CD14-positive monocyte (primary cell): ENCODE results near the gene TACR1. TPM values are rescaled to one million over a fixed set of nuclear protein-coding genes. Genes with fewer than 3 reads are reported as not detected.

Experiments used
- DNase-seq, 3 donors: peaks; one replicate each; pipeline ENCODE4 v3.0.0-alpha.2; 2011 to 2022
- H2AFZ ChIP-seq: 2 replicates; pipeline ENCODE4 v1.6.0; 2012; ENCODE audit warnings: mild to moderate bottlenecking, low read depth, low read length, inconsistent platforms; ENCODE audit not compliant: insufficient read depth, poor library complexity, severe bottlenecking
- H3K27ac ChIP-seq, 2 donors: 1 replicate in 1 of 2; 2 replicates in 1 of 2; pipeline ENCODE4 v1.5.1; 2012 to 2013; ENCODE audit warnings: low read length in 2 of 2, control low read depth in 1 of 2, inconsistent platforms in 1 of 2, low read depth in 1 of 2, mild to moderate bottlenecking in 1 of 2
- H3K27me3 ChIP-seq, 2 donors: one replicate each; pipeline versions ENCODE4 v1.6.0 to v1.6.1; 2011 to 2013; ENCODE audit warnings: low read length in 2 of 2; ENCODE audit not compliant: control insufficient read depth in 2 of 2, insufficient read depth in 2 of 2
- H3K36me3 ChIP-seq, 2 donors: replicated peaks in 1 of 2; 1 replicate in 1 of 2; 2 replicates in 1 of 2; pipeline versions ENCODE4 v1.5.1 to v1.6.1; 2012 to 2013; ENCODE audit warnings: low read length in 2 of 2, control low read depth in 1 of 2, inconsistent platforms in 1 of 2, mild to moderate bottlenecking in 1 of 2; ENCODE audit not compliant: insufficient read depth in 2 of 2, control insufficient read depth in 1 of 2
- H3K4me1 ChIP-seq, 2 donors: 1 replicate in 1 of 2; 2 replicates in 1 of 2; pipeline versions ENCODE4 v1.5.1 to v1.6.1; 2012 to 2013; ENCODE audit warnings: low read length in 2 of 2, control low read depth in 1 of 2, inconsistent platforms in 1 of 2, mild to moderate bottlenecking in 1 of 2, moderate library complexity in 1 of 2; ENCODE audit not compliant: insufficient read depth in 2 of 2, control insufficient read depth in 1 of 2
- H3K4me2 ChIP-seq: replicated peaks from 2 replicates; pipeline ENCODE3; 2012; ENCODE audit warnings: low read length, moderate library complexity, mild to moderate bottlenecking; ENCODE audit not compliant: poor library complexity, severe bottlenecking; ENCODE audit errors: extremely low read depth
- H3K4me3 ChIP-seq, 3 experiments: fragments of 200-600 bp in 1 of 3; sonication (generic) in 1 of 3; replicated peaks in 1 of 3; 1 replicate in 2 of 3; 2 replicates in 1 of 3; pipeline ENCODE4 v1.5.1; 2011 to 2013; ENCODE audit warnings: low read length in 3 of 3, mild to moderate bottlenecking in 3 of 3, control low read depth in 2 of 3, low read depth in 2 of 3, inconsistent platforms in 1 of 3, moderate library complexity in 1 of 3
- H3K79me2 ChIP-seq: 2 replicates; pipeline ENCODE4 v1.6.0; 2012; ENCODE audit warnings: mild to moderate bottlenecking, control low read depth, inconsistent platforms, low read length, moderate library complexity; ENCODE audit not compliant: insufficient read depth
- H3K9ac ChIP-seq: 2 replicates; pipeline ENCODE4 v1.6.0; 2017; ENCODE audit warnings: low read length, mild to moderate bottlenecking; ENCODE audit not compliant: insufficient read depth, poor library complexity, severe bottlenecking
- H3K9me3 ChIP-seq, 2 donors: replicated peaks in 1 of 2; 1 replicate in 1 of 2; 2 replicates in 1 of 2; pipeline versions ENCODE4 v1.5.1 to v1.6.1; 2012 to 2013; ENCODE audit warnings: low read length in 2 of 2, control low read depth in 1 of 2; ENCODE audit not compliant: control insufficient read depth in 1 of 2, insufficient read depth in 1 of 2
- H4K20me1 ChIP-seq: 2 replicates; pipeline ENCODE4 v1.6.0; 2012; ENCODE audit warnings: mild to moderate bottlenecking, low read length, control low read depth, moderate library complexity; ENCODE audit not compliant: insufficient read depth
- H3K27ac Mint-ChIP-seq, 7 donors: one replicate each; pipeline ENCODE4 v1.8.0; 2020; ENCODE audit warnings: mild to moderate bottlenecking in 7 of 7, mixed read lengths in 7 of 7, moderate library complexity in 6 of 7, inconsistent platforms in 2 of 7
- H3K27me3 Mint-ChIP-seq, 3 donors: one replicate each; pipeline ENCODE4 v1.8.0; 2021 to 2022; ENCODE audit warnings: low read depth in 3 of 3, mild to moderate bottlenecking in 3 of 3, mixed read lengths in 3 of 3, moderate library complexity in 3 of 3, inconsistent platforms in 1 of 3
- H3K36me3 Mint-ChIP-seq, 2 donors: one replicate each; pipeline ENCODE4 v1.8.0; 2020; ENCODE audit warnings: mixed read lengths in 2 of 2, inconsistent platforms in 1 of 2, mild to moderate bottlenecking in 1 of 2
- H3K4me1 Mint-ChIP-seq: one replicate; pipeline ENCODE4 v1.8.0; 2020; ENCODE audit warnings: mild to moderate bottlenecking, mixed read lengths
- H3K4me3 Mint-ChIP-seq, 2 donors: one replicate each; pipeline ENCODE4 v1.8.0; 2020; ENCODE audit warnings: mild to moderate bottlenecking in 2 of 2, mixed read lengths in 2 of 2, moderate library complexity in 1 of 2
- H3K9me3 Mint-ChIP-seq, 7 donors: one replicate each; pipeline ENCODE4 v1.8.0; 2020 to 2022; ENCODE audit warnings: mixed read lengths in 7 of 7, mild to moderate bottlenecking in 6 of 7, moderate library complexity in 6 of 7, inconsistent platforms in 2 of 7
- WGBS: methylation state at CpG from one replicate; pipeline ENCODE4 v1.1.5; 2013; ENCODE audit warnings: missing lambda C conversion rate; ENCODE audit not compliant: insufficient coverage; 5-methylcytosine and 5-hydroxymethylcytosine counted together
- intact Hi-C, 2 donors: fragments of 100-400 bp; cut with micrococcal nuclease; formaldehyde crosslinking; loops; one replicate each; pipeline versions ENCODE4 v1.15.0 to v1.15.1; 2023
- polyA plus RNA-seq, 3 donors: library from polyadenylated mRNA; depleted of rRNA in 1 of 3; unstranded in 2 of 3; stranded (reverse) in 1 of 3; fragments of 300-500 nt in 2 of 3; fragments of >200 nt in 1 of 3; fragmentation: Illumina TruSeq in 2 of 3; gene quantifications; 1 replicate in 2 of 3; 2 replicates in 1 of 3; pipeline ENCODE4 v1.2.3, GENCODE V29; 2012 to 2021
- TF ChIP-seq, protein P1 (sequence below): fragments of 200-600 bp; IDR thresholded peaks from one replicate; pipeline ENCODE4 v1.8.0; 2022; ENCODE audit warnings: antibody characterized with exemption, mild to moderate bottlenecking

TACR1 gene
- polyA plus RNA-seq, 3 donors, result not detected

DNA sequence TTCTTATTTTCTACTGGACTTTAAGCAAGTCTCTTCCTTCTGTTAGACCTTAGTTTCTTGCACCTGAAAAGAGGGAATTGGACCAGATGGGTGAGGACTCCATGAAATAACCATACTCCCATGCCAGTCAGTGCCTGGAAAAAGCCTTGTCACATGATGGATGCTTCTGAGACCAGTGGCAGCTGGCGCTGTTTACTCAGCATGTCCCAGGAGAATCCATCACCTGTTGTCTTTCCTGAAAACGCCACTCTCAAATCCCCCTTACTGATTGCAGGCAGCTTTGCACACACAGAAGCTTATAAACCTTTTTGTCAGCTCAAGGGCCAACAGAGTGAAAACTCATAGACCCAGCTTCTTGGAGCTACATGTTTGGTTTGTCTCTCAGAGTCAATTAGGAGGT is 123.2 kb downstream of the TACR1 start:
- Mint-ChIP-seq H3K36me3 (no peaks in the 10 kb centered on the region), H3K4me3 (no peak overlapping the region), H3K9me3 (no peaks in the 10 kb centered on the region), H3K27me3 (peaks cover 0 to 4% (median 3%) of the 10 kb centered on the region in 3 donors), H3K27ac (no peak overlapping the region), H3K4me1 (no peaks in the 10 kb centered on the region)
- Histone ChIP-seq H3K4me3 (no peak overlapping the region), H3K4me2 (no peak overlapping the region), H3K4me1 (no peaks in the 10 kb centered on the region), H3K27me3 (no peaks in the 10 kb centered on the region), H3K36me3 (no peaks in the 10 kb centered on the region), H2AFZ (no peak overlapping the region), H3K9me3 (no peaks in the 10 kb centered on the region), H3K27ac (no peak overlapping the region), H3K9ac (no peak overlapping the region), H3K79me2 (no peaks in the 10 kb centered on the region), H4K20me1 (no peaks in the 10 kb centered on the region)
- intact Hi-C loops, result no loop called here
- TF ChIP-seq, protein P1, sequence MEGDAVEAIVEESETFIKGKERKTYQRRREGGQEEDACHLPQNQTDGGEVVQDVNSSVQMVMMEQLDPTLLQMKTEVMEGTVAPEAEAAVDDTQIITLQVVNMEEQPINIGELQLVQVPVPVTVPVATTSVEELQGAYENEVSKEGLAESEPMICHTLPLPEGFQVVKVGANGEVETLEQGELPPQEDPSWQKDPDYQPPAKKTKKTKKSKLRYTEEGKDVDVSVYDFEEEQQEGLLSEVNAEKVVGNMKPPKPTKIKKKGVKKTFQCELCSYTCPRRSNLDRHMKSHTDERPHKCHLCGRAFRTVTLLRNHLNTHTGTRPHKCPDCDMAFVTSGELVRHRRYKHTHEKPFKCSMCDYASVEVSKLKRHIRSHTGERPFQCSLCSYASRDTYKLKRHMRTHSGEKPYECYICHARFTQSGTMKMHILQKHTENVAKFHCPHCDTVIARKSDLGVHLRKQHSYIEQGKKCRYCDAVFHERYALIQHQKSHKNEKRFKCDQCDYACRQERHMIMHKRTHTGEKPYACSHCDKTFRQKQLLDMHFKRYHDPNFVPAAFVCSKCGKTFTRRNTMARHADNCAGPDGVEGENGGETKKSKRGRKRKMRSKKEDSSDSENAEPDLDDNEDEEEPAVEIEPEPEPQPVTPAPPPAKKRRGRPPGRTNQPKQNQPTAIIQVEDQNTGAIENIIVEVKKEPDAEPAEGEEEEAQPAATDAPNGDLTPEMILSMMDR, result no peak
- no peak for DNase-seq
- 100% methylated on average over 1 of the region's 2 CpGs for WGBS

DNA sequence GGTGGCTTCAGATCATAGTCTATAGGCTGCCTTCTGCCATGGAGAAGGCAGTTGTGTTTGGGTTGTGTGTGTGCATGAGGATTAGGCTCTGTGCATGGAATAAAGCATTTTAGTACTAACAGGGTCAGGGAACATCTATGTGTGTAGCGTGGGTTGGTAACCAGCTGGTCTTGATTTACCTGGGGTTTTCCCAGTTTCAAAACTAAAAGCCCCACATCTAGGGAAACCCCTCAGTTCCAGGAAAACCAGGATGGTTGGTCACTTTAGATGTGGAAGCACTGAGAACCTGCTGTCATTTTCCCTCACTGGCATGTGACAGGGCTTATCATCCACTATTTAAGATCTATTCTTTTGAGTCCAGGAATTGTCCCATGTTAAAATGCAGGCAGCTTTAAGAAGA is 124.6 kb downstream of the TACR1 start:
- Mint-ChIP-seq H3K27me3 (peaks cover 0 to 4% (median 3%) of the 10 kb centered on the region in 3 donors), H3K9me3 (no peaks in the 10 kb centered on the region), H3K4me1 (no peaks in the 10 kb centered on the region), H3K4me3 (no peak overlapping the region), H3K36me3 (no peaks in the 10 kb centered on the region), H3K27ac (no peak overlapping the region)
- H3K9me3 ChIP-seq, result no peaks in the 10 kb centered on the region
- DNase-seq, result no peak
- no peaks in the 10 kb centered on the region for H3K27me3 ChIP-seq
- no peak overlapping the region for H2AFZ ChIP-seq
- WGBS, result no CpG with 5 or more reads among the region's 1 CpG
- no peaks in the 10 kb centered on the region for H3K79me2 ChIP-seq
- no peaks in the 10 kb centered on the region for H3K36me3 ChIP-seq
- H3K27ac ChIP-seq, result no peak overlapping the region
- no peaks in the 10 kb centered on the region for H4K20me1 ChIP-seq
- no peak overlapping the region for H3K4me3 ChIP-seq
- TF ChIP-seq, protein P1, result no peak
- H3K9ac ChIP-seq, result no peak overlapping the region
- H3K4me2 ChIP-seq, result no peak overlapping the region
- intact Hi-C loops, result no loop called here
- H3K4me1 ChIP-seq, result no peaks in the 10 kb centered on the region
